ENCODE measurements around the gene NELFCD. TPM values are rescaled to one million over a fixed set of nuclear protein-coding genes. Genes with fewer than 3 reads are reported as not detected.

Gene NELFCD
- total and polyA plus RNA-seq, 10 of the 15 experiments (the other 5 are each of a cell fraction or from before 2014, with no cell fraction given) = 8.9 to 109 (median 82.9) TPM

- TF ChIP-seq CEBPZ (IDR thresholded peaks at IDR 0.05; ENCODE audit: low read depth, low read length) (no peak), EED (IDR thresholded peaks at IDR 0.05; ENCODE audit: low read depth) (peak; percentile 100), POU2F2 (IDR thresholded peaks at IDR 0.05; ENCODE audit: borderline replicate concordance, low read depth, low read length) (peak; percentile 90), TARDBP (IDR thresholded peaks at IDR 0.05; ENCODE audit: borderline replicate concordance) (no peak; the same call in 1 of the 2 replicates), RBBP5 (conservative IDR thresholded peaks at IDR 0.05) (no peak), NFIC (IDR thresholded peaks at IDR 0.05; ENCODE audit: low read depth, low read length) (peak; percentile 98), ESRRA (IDR thresholded peaks at IDR 0.05; ENCODE audit: low read length) (0 out of 2 replicates have a peak, but pooled peaks have one; percentile 12), CREM (IDR thresholded peaks at IDR 0.05; ENCODE audit: low read depth) (peak; percentile 95), MTA3 (IDR thresholded peaks at IDR 0.05; ENCODE audit: borderline replicate concordance, low read length) (peak; percentile 86; the same call in 1 of the 2 replicates), IKZF2 (IDR thresholded peaks at IDR 0.05) (peak; percentile 99), NRF1 (conservative IDR thresholded peaks at IDR 0.05; ENCODE audit: low read depth, low read length) (no peak), RB1 (IDR thresholded peaks at IDR 0.05; ENCODE audit: borderline replicate concordance) (no peak), HSF1 (IDR thresholded peaks at IDR 0.05; ENCODE audit: low read depth, low read length) (peak; percentile 90), SREBF2 (IDR thresholded peaks at IDR 0.05; ENCODE audit: low read length) (no peak)
- TF ChIP-seq, protein P1, sequence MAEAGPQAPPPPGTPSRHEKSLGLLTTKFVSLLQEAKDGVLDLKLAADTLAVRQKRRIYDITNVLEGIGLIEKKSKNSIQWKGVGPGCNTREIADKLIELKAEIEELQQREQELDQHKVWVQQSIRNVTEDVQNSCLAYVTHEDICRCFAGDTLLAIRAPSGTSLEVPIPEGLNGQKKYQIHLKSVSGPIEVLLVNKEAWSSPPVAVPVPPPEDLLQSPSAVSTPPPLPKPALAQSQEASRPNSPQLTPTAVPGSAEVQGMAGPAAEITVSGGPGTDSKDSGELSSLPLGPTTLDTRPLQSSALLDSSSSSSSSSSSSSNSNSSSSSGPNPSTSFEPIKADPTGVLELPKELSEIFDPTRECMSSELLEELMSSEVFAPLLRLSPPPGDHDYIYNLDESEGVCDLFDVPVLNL (IDR thresholded peaks at IDR 0.05; ENCODE audit: low read depth, low read length) = no peak
- TF ChIP-seq, protein P2, sequence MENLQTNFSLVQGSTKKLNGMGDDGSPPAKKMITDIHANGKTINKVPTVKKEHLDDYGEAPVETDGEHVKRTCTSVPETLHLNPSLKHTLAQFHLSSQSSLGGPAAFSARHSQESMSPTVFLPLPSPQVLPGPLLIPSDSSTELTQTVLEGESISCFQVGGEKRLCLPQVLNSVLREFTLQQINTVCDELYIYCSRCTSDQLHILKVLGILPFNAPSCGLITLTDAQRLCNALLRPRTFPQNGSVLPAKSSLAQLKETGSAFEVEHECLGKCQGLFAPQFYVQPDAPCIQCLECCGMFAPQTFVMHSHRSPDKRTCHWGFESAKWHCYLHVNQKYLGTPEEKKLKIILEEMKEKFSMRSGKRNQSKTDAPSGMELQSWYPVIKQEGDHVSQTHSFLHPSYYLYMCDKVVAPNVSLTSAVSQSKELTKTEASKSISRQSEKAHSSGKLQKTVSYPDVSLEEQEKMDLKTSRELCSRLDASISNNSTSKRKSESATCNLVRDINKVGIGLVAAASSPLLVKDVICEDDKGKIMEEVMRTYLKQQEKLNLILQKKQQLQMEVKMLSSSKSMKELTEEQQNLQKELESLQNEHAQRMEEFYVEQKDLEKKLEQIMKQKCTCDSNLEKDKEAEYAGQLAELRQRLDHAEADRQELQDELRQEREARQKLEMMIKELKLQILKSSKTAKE (IDR thresholded peaks at IDR 0.05; ENCODE audit: low read depth, poor library complexity, severe bottlenecking) = peak; percentile 70
- TF ChIP-seq, protein P3, sequence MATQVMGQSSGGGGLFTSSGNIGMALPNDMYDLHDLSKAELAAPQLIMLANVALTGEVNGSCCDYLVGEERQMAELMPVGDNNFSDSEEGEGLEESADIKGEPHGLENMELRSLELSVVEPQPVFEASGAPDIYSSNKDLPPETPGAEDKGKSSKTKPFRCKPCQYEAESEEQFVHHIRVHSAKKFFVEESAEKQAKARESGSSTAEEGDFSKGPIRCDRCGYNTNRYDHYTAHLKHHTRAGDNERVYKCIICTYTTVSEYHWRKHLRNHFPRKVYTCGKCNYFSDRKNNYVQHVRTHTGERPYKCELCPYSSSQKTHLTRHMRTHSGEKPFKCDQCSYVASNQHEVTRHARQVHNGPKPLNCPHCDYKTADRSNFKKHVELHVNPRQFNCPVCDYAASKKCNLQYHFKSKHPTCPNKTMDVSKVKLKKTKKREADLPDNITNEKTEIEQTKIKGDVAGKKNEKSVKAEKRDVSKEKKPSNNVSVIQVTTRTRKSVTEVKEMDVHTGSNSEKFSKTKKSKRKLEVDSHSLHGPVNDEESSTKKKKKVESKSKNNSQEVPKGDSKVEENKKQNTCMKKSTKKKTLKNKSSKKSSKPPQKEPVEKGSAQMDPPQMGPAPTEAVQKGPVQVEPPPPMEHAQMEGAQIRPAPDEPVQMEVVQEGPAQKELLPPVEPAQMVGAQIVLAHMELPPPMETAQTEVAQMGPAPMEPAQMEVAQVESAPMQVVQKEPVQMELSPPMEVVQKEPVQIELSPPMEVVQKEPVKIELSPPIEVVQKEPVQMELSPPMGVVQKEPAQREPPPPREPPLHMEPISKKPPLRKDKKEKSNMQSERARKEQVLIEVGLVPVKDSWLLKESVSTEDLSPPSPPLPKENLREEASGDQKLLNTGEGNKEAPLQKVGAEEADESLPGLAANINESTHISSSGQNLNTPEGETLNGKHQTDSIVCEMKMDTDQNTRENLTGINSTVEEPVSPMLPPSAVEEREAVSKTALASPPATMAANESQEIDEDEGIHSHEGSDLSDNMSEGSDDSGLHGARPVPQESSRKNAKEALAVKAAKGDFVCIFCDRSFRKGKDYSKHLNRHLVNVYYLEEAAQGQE (IDR thresholded peaks at IDR 0.05; ENCODE audit: low read depth, low read length) = no peak; the same call in 1 of the 2 replicates
Observed at GRCh38 chr20:59007665-59008511, 26.8 kb downstream of the NELFCD start (continued).
